NCI-H524 (cell line): ENCODE measurements around the gene TAS1R1.

Experiments
- DNase-seq, 2 experiments: peaks; one replicate each; lab custom pipeline; 2025; lab: John Stamatoyannopoulos, UW

Gene TAS1R1

GRCh38 chr1:6574025-6574620 lies 19.0 kb downstream of the TAS1R1 start:
- peak; percentile 17 to 68 for DNase-seq

GRCh38 chr1:6574818-6575217 lies 19.7 kb downstream of the TAS1R1 start:
- DNase-seq, result no peak

GRCh38 chr1:6577831-6578525 lies 22.9 kb downstream of the TAS1R1 start:
- DNase-seq, result no peak

GRCh38 chr1:6578624-6579373 lies 23.7 kb downstream of the TAS1R1 start:
- DNase-seq, result no peak

- DNase-seq, result peak; percentile 83 to 96
These were observed 24.4 kb downstream of the TAS1R1 start, which contains the start of gene ZBTB48 for GRCh38 chr1:6579374-6580118. Gene ZBTB48 (plus strand): TSS chr1:6579994. CDS start chr1:6580610, 616 bp downstream.

GRCh38 chr1:6580119-6580592 lies 25.0 kb downstream of the TAS1R1 start:
- DNase-seq, result no peak

- no peak for DNase-seq
These were observed 25.7 kb downstream of the TAS1R1 start for GRCh38 chr1:6580593-6581409.

- DNase-seq, result no peak
These were observed 26.6 kb downstream of the TAS1R1 start for GRCh38 chr1:6581561-6582305.

- DNase-seq, result no peak
These were observed 27.3 kb downstream of the TAS1R1 start for GRCh38 chr1:6582370-6582769.

GRCh38 chr1:6584126-6585080 lies 29.3 kb downstream of the TAS1R1 start:
- DNase-seq, result no peak

- no peak for DNase-seq
These were observed 30.1 kb downstream of the TAS1R1 start for GRCh38 chr1:6585081-6585722.

- no peak for DNase-seq
These were observed 30.7 kb downstream of the TAS1R1 start for GRCh38 chr1:6585841-6586240.

GRCh38 chr1:6586404-6586816 lies 31.3 kb downstream of the TAS1R1 start:
- no peak for DNase-seq

GRCh38 chr1:6587261-6588005 lies 32.3 kb downstream of the TAS1R1 start:
- no peak for DNase-seq

GRCh38 chr1:6588128-6588892 lies 33.2 kb downstream of the TAS1R1 start:
- DNase-seq, result no peak

GRCh38 chr1:6588893-6589520 lies 33.9 kb downstream of the TAS1R1 start:
- peak in 1 of 2 experiments; percentile 24 for DNase-seq

GRCh38 chr1:6590046-6590445 lies 34.9 kb downstream of the TAS1R1 start:
- no peak for DNase-seq
